Measurements from ENCODE around the gene MVB12A. TPM values are rescaled to one million over a fixed set of nuclear protein-coding genes. Genes with fewer than 3 reads are reported as not detected.

MVB12A gene
- total RNA-seq, 4 donors from 2014 or later, result 30.8 to 44.7 (median 37.7) TPM

DNA sequence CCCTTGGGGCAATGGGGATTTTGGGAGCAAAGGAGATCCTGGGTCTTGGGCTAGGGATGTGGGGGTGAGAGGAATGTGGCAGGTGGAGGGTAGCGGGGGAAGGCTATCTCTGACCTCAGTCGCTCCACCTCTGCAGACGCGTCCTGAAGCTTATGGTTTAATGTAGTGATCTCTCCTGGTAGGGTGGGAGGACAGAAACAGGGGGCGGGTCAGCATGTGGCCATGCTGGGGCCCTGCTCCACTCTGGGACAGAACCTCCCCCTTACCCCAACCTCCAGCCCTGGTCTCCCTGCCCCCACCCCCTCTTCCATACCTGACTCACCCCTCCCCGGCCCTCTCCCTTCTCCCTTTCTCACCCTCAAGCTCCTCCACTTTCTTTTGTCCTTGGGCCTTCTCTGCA lies 15.8 kb upstream of the MVB12A start:
- Histone ChIP-seq H3K27ac (peak overlapping the region in 1 of 4 donors; percentile 78), H3K27me3 (peaks cover 29% of the 10 kb centered on the region), H3K9me3 (no peaks in the 10 kb centered on the region), H3K4me3 (peak overlapping the region in 1 of 2 donors; percentile 49), H3K4me1 (peaks cover 0 to 37% (median 0%) of the 10 kb centered on the region in 3 donors), H3K36me3 (peaks cover 0 to 13% of the 10 kb centered on the region in 2 donors)
- no peak for ATAC-seq
- TF ChIP-seq POLR2A (IDR thresholded peaks at IDR 0.05) (no peak), POLR2AphosphoS5 (IDR thresholded peaks at IDR 0.05) (no peak), EP300 (IDR thresholded peaks at IDR 0.05) (no peak)
- TF ChIP-seq, protein P1, sequence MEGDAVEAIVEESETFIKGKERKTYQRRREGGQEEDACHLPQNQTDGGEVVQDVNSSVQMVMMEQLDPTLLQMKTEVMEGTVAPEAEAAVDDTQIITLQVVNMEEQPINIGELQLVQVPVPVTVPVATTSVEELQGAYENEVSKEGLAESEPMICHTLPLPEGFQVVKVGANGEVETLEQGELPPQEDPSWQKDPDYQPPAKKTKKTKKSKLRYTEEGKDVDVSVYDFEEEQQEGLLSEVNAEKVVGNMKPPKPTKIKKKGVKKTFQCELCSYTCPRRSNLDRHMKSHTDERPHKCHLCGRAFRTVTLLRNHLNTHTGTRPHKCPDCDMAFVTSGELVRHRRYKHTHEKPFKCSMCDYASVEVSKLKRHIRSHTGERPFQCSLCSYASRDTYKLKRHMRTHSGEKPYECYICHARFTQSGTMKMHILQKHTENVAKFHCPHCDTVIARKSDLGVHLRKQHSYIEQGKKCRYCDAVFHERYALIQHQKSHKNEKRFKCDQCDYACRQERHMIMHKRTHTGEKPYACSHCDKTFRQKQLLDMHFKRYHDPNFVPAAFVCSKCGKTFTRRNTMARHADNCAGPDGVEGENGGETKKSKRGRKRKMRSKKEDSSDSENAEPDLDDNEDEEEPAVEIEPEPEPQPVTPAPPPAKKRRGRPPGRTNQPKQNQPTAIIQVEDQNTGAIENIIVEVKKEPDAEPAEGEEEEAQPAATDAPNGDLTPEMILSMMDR (IDR thresholded peaks at IDR 0.05), result no peak
- WGBS, 2 donors (ENCODE audit: low coverage in 1 of 2), result 83% methylated on average over 4 of the region's 6 CpGs; no CpG with 5 or more reads in 1 of the 2 donors

DNA sequence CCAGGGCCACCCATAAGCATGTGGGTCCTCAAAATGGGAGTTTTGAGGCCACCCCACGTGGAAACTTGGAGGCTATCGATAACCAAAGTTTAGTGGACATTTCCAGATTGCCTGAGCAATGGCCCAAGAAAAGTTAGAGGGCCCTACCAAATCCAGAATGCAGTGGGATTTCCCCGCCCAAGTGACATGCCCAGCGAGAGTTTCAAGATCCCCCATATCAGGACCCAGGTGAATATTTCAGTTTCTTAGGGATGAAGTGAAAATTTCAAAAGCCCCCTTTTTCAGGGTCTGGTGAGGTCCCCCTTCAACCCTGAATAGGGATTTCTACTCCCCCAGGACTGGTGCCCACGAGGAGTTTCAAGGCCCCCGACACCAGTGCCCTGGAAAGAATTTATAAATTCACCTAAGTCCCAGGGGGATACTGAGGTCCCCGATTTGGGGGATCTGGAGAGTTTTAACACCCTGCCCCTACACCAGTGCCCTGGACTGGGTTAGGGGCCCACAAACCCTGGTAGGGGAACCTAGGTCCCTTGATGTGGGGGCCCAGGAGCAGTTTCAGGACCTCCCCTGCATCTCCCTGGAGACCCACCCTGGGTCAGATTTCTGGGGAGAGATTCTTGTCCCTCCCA lies 15.1 kb upstream of the MVB12A start:
- WGBS, 2 donors (ENCODE audit: low coverage in 1 of 2), result 75 to 90% methylated on average over 3 of the region's 7 CpGs
- H3K27ac ChIP-seq, result peak overlapping the region; percentile 3 to 78 (median 72)
- TF ChIP-seq POLR2AphosphoS5 (IDR thresholded peaks at IDR 0.05) (no peak), EP300 (IDR thresholded peaks at IDR 0.05) (no peak), POLR2A (IDR thresholded peaks at IDR 0.05) (no peak)
- TF ChIP-seq, protein P1 (IDR thresholded peaks at IDR 0.05), result no peak

DNA sequence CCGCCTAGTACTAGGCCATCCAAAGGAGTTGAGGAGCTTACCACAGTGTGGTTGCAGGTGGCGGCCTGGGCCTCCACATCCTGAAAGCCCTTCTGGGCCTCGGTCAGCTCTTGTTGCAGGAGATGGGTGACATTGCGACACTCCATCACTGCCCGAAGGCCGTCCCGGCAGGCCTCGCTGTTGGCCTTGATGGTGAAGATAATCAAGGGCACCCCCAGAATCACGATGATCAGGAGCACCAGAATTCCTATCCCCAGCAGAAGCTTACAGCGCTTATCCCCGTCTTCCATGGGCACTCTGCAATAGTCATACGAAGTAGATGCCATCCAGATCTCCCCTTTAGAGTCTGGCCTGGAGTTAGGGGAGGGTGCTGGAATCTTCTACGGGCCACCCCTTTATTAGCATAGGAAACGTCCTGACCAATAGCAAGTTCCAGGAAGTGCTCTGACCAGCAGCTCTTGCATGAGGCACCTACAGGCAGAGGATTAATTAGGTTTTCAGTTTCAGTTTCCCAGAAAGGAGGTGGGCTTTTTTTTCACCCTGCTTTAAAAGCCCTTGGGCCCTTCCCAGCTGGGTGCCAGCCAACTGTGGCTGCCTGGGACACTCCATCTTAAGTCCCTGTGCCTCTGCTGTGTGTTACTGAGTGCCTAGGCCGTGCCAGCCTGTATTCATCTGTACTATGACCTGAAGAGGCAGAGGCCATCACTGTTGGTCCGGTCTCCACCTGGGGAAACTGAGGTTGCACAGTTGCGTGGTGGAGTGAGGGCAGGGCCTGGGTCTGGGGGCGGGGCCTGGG lies 14.4 kb upstream of the MVB12A start, which contains the start of gene BST2:
Gene BST2 (minus strand): TSS at position 381 of the 796 bp plus-strand sequence. CDS start 55 bp downstream, at position 326.
- Histone ChIP-seq H3K27ac (peak within 1 kb of the TSS; percentile 3 to 78 (median 72)), H3K4me1 (peaks cover 0 to 37% (median 0%) of the 10 kb centered on the region in 3 donors)
- TF ChIP-seq POLR2AphosphoS5 (IDR thresholded peaks at IDR 0.05) (peak; percentile 80), POLR2A (IDR thresholded peaks at IDR 0.05) (peak; percentile 9 to 21), EP300 (IDR thresholded peaks at IDR 0.05) (no peak)
- TF ChIP-seq, protein P1 (IDR thresholded peaks at IDR 0.05), result no peak

More for the DNA sequence above, 15.1 kb upstream of the MVB12A start:
- Histone ChIP-seq H3K4me1 (peaks cover 0 to 37% (median 0%) of the 10 kb centered on the region in 3 donors), H3K36me3 (peaks cover 0 to 12% of the 10 kb centered on the region in 2 donors), H3K27me3 (peaks cover 29% of the 10 kb centered on the region), H3K9me3 (no peaks in the 10 kb centered on the region), H3K4me3 (peak overlapping the region; percentile 30 to 49)
- no peak for ATAC-seq

DNA sequence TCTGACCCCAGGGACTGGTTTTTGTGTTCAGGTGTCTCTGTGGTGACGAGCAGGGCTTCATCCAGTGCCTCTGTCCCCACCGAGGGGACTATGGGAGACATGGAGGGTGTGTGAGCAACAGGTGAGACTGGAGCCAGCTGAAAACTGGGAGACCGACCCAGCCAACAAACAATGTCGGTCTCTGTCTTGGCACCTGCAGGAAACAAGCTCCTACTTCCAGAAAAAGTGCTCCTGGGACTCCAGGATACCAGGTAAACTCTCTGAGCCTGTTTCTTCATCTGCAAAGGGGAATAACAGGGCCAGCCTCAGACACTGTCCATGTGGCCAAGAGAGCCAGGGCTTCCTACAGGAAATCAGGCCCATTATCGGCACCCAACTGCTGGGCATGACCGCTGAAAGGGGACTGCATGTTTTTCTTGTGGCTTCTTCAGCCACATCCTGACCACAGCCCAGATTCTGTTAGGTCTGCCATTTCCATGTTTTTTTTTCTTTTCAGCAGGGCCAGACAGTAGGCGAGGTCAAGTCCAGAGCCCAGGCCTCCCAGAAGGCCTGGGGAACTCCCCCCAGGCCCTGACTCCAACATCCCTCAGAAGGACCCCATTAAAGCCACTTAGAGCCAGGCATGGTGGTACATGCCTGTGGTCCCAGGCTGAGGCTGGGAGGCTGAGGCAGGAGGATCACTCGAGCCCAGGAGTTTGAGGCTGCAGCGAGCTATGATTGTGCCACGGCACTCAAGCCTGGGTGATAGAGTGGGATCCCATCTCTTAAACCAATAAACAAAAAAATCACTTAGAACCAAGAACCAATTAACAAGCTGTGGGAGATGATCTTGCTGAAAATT lies 13.6 kb upstream of the MVB12A start:
- Histone ChIP-seq H3K27ac (peak overlapping the region in 3 of 4 donors; percentile 72 to 78 (median 72)), H3K4me1 (peaks cover 0 to 37% (median 0%) of the 10 kb centered on the region in 3 donors), H3K9me3 (no peaks in the 10 kb centered on the region), H3K27me3 (peaks cover 21% of the 10 kb centered on the region), H3K36me3 (peaks cover 0 to 5% of the 10 kb centered on the region in 2 donors), H3K4me3 (peak overlapping the region; percentile 2 to 49)
- ATAC-seq, result no peak
- TF ChIP-seq, protein P1 (IDR thresholded peaks at IDR 0.05), result no peak
- TF ChIP-seq POLR2AphosphoS5 (IDR thresholded peaks at IDR 0.05), result no peak
- TF ChIP-seq POLR2A (IDR thresholded peaks at IDR 0.05), result no peak
- TF ChIP-seq EP300 (IDR thresholded peaks at IDR 0.05), result no peak
- 40 to 73% methylated on average over 1 to 2 of the region's 10 CpGs for WGBS, 2 donors (ENCODE audit: low coverage in 1 of 2)

More for the DNA sequence above, 14.4 kb upstream of the MVB12A start, which contains the start of gene BST2:
- H3K4me3 ChIP-seq, result peak within 1 kb of the TSS; percentile 30 to 49
- ATAC-seq, result peak; percentile 89
- peaks cover 0 to 5% of the 10 kb centered on the region in 2 donors for H3K36me3 ChIP-seq
- no peaks in the 10 kb centered on the region for H3K9me3 ChIP-seq
- no CpG with 5 or more reads among the region's 18 CpGs for WGBS, 2 donors (ENCODE audit: low coverage in 1 of 2)
- H3K27me3 ChIP-seq, result peaks cover 25% of the 10 kb centered on the region
